Neural cell (in vitro differentiated cells): ENCODE data around the gene ERC2. TPM values are rescaled to one million over a fixed set of nuclear protein-coding genes. Genes with fewer than 3 reads are reported as not detected.

Source experiments
- H2AFZ ChIP-seq: fragments of 200-600, 300-800 bp; sonication (generic), shearing (Covaris generic); 2 replicates; pipeline ENCODE4 v1.6.0; 2014; ENCODE audit warnings: low read depth, mild to moderate bottlenecking, antibody characterized with exemption, low read length, moderate library complexity
- H3F3A ChIP-seq: fragments of 200-600 bp; shearing (Covaris generic); 2 replicates; pipeline ENCODE4 v1.6.1; 2016; ENCODE audit warnings: mild to moderate bottlenecking, moderate library complexity, mixed read lengths, antibody characterized with exemption, low read length; ENCODE audit not compliant: insufficient read depth, poor library complexity, severe bottlenecking
- H3K27ac ChIP-seq: fragments of 200-600, 300-800 bp; sonication (generic), shearing (Covaris generic); 2 replicates; pipeline ENCODE4 v1.5.1; 2014; ENCODE audit warnings: mild to moderate bottlenecking, low read length, moderate library complexity
- H3K27me3 ChIP-seq: fragments of 300-800, 200-600 bp; sonication (generic), shearing (Covaris generic); 2 replicates; pipeline ENCODE4 v1.6.0; 2014; ENCODE audit warnings: mild to moderate bottlenecking, low read depth, low read length, moderate library complexity; ENCODE audit not compliant: insufficient read depth
- H3K36me3 ChIP-seq: fragments of 300-800, 200-600 bp; sonication (generic), shearing (Covaris generic); 2 replicates; pipeline ENCODE4 v1.5.1; 2014; ENCODE audit warnings: mild to moderate bottlenecking, antibody characterized with exemption, low read length, moderate library complexity; ENCODE audit not compliant: insufficient read depth
- H3K4me2 ChIP-seq: fragments of 300-800, 200-600 bp; sonication (generic), shearing (Covaris generic); 2 replicates; pipeline ENCODE4 v1.6.0; 2014; ENCODE audit warnings: mild to moderate bottlenecking, low read length
- H3K4me3 ChIP-seq: fragments of 300-800, 200-600 bp; sonication (generic), shearing (Covaris generic); 2 replicates; pipeline ENCODE4 v1.5.1; 2014; ENCODE audit warnings: mild to moderate bottlenecking, low read length, moderate library complexity
- H3K79me2 ChIP-seq: fragments of 200-600 bp; shearing (Covaris generic); replicated peaks from 2 replicates; pipeline ENCODE4 v1.6.0; 2014; ENCODE audit warnings: mild to moderate bottlenecking, low read length, moderate library complexity; ENCODE audit not compliant: insufficient read depth
- H3K9ac ChIP-seq: fragments of 300-800, 200-600 bp; sonication (generic), shearing (Covaris generic); 2 replicates; pipeline ENCODE4 v1.6.1; 2016; ENCODE audit warnings: mild to moderate bottlenecking, low read length, mixed read lengths
- H3K9me2 ChIP-seq: fragments of 200-600 bp; shearing (Covaris generic); 2 replicates; pipeline ENCODE4 v1.6.1; 2016; ENCODE audit warnings: mild to moderate bottlenecking, low read length, mixed read lengths; ENCODE audit not compliant: insufficient read depth
- H3K9me3 ChIP-seq: fragments of 200-600, 300-800 bp; sonication (generic), shearing (Covaris generic); 2 replicates; pipeline ENCODE4 v1.6.1; 2016; ENCODE audit warnings: mild to moderate bottlenecking, mixed run types, low read length, moderate library complexity, mixed read lengths
- H4K20me1 ChIP-seq: fragments of 200-600 bp; shearing (Covaris generic); 2 replicates; pipeline ENCODE4 v1.6.1; 2016; ENCODE audit warnings: mild to moderate bottlenecking, mixed run types; ENCODE audit not compliant: insufficient read depth
- CTCF ChIP-seq: fragments of 450-650 bp; IDR thresholded peaks from 2 replicates; pipeline ENCODE4 v1.5.1; 2014; ENCODE audit warnings: antibody characterized with exemption, mild to moderate bottlenecking, moderate library complexity; ENCODE audit not compliant: poor library complexity, severe bottlenecking
- EP300 ChIP-seq: fragments of 450-650 bp; conservative IDR thresholded peaks from 2 replicates; pipeline ENCODE4 v1.6.1; 2014; ENCODE audit warnings: antibody characterized with exemption, mild to moderate bottlenecking, moderate library complexity; ENCODE audit not compliant: poor library complexity, severe bottlenecking
- EZH2 ChIP-seq: fragments of 200-600, 300-800 bp; shearing (Covaris generic), sonication (generic); IDR thresholded peaks from 2 replicates; pipeline ENCODE4 v1.6.1; 2014; ENCODE audit warnings: antibody characterized with exemption, low read length, borderline replicate concordance, mild to moderate bottlenecking; ENCODE audit not compliant: insufficient read depth, poor library complexity, severe bottlenecking
- MXI1 ChIP-seq: fragments of 450-650 bp; conservative IDR thresholded peaks from 2 replicates; pipeline ENCODE4 v1.6.1; 2014; ENCODE audit warnings: antibody characterized with exemption, mild to moderate bottlenecking; ENCODE audit not compliant: poor library complexity, severe bottlenecking
- POLR2AphosphoS5 ChIP-seq: IDR thresholded peaks from 2 replicates; pipeline ENCODE4 v1.6.1; 2012
- RAD21 ChIP-seq: fragments of 450-650 bp; conservative IDR thresholded peaks from 2 replicates; pipeline ENCODE4 v1.6.1; 2014; ENCODE audit warnings: antibody characterized with exemption, mild to moderate bottlenecking, moderate library complexity
- REST ChIP-seq: IDR thresholded peaks from 2 replicates; pipeline ENCODE4 v1.6.1; 2012; ENCODE audit warnings: borderline replicate concordance
- SMC3 ChIP-seq: fragments of 450-650 bp; conservative IDR thresholded peaks from 2 replicates; pipeline ENCODE4 v1.6.1; 2014; ENCODE audit warnings: antibody characterized with exemption, mild to moderate bottlenecking, moderate library complexity; ENCODE audit not compliant: poor library complexity
- TAF1 ChIP-seq: IDR thresholded peaks from 2 replicates; pipeline ENCODE4 v1.6.1; 2012; ENCODE audit warnings: low read depth
- polyA plus RNA-seq: library from polyadenylated mRNA; depleted of rRNA; stranded (reverse); fragments of >200 nt; gene quantifications from 2 replicates; pipeline ENCODE4 v1.2.3, GENCODE V29; 2014

Gene ERC2
- polyA plus RNA-seq, 1 donor from 2014 or later: 60.4 TPM

GRCh38 chr3:55554634-55555425 lies 913.4 kb downstream of the ERC2 start:
- Histone ChIP-seq H3K9me3 (no peaks in the 10 kb centered on the region), H3K9me2 (no peaks in the 10 kb centered on the region), H4K20me1 (no peaks in the 10 kb centered on the region), H3K4me3 (no peak overlapping the region), H2AFZ (no peak overlapping the region), H3F3A (no peaks in the 10 kb centered on the region), H3K27ac (no peak overlapping the region), H3K9ac (no peak overlapping the region), H3K4me2 (no peak overlapping the region), H3K36me3 (no peaks in the 10 kb centered on the region), H3K79me2 (no peaks in the 10 kb centered on the region), H3K27me3 (no peaks in the 10 kb centered on the region)
- TF ChIP-seq TAF1 (no peak), EP300 (no peak), SMC3 (no peak), POLR2AphosphoS5 (no peak), MXI1 (no peak), CTCF (no peak), REST (no peak), EZH2 (no peak), RAD21 (no peak)

GRCh38 chr3:55551644-55552043 lies 916.6 kb downstream of the ERC2 start:
- no peak overlapping the region for H3K9ac ChIP-seq
- H3K9me3 ChIP-seq: no peaks in the 10 kb centered on the region
- no peak overlapping the region for H2AFZ ChIP-seq
- H3K27me3 ChIP-seq: no peaks in the 10 kb centered on the region
- no peaks in the 10 kb centered on the region for H4K20me1 ChIP-seq
- H3F3A ChIP-seq: no peaks in the 10 kb centered on the region
- no peak overlapping the region for H3K4me3 ChIP-seq
- TF ChIP-seq EP300: no peak
- TF ChIP-seq MXI1: no peak
- no peak for TF ChIP-seq EZH2
- no peak for TF ChIP-seq POLR2AphosphoS5
- TF ChIP-seq RAD21: no peak
- TF ChIP-seq CTCF: no peak
- no peak for TF ChIP-seq SMC3
- no peak for TF ChIP-seq REST
- no peak for TF ChIP-seq TAF1
- no peaks in the 10 kb centered on the region for H3K9me2 ChIP-seq
- H3K36me3 ChIP-seq: no peaks in the 10 kb centered on the region
- H3K4me2 ChIP-seq: no peak overlapping the region
- H3K79me2 ChIP-seq: no peaks in the 10 kb centered on the region
- H3K27ac ChIP-seq: no peak overlapping the region
